Neural cell (in vitro differentiated cells): ENCODE data around the gene NEBL. TPM values are rescaled to one million over a fixed set of nuclear protein-coding genes. Genes with fewer than 3 reads are reported as not detected.

Source experiments
- H2AFZ ChIP-seq: fragments of 200-600, 300-800 bp; sonication (generic), shearing (Covaris generic); 2 replicates; pipeline ENCODE4 v1.6.0; 2014; ENCODE audit warnings: low read depth, mild to moderate bottlenecking, antibody characterized with exemption, low read length, moderate library complexity
- H3F3A ChIP-seq: fragments of 200-600 bp; shearing (Covaris generic); 2 replicates; pipeline ENCODE4 v1.6.1; 2016; ENCODE audit warnings: mild to moderate bottlenecking, moderate library complexity, mixed read lengths, antibody characterized with exemption, low read length; ENCODE audit not compliant: insufficient read depth, poor library complexity, severe bottlenecking
- H3K27ac ChIP-seq: fragments of 200-600, 300-800 bp; sonication (generic), shearing (Covaris generic); 2 replicates; pipeline ENCODE4 v1.5.1; 2014; ENCODE audit warnings: mild to moderate bottlenecking, low read length, moderate library complexity
- H3K27me3 ChIP-seq: fragments of 300-800, 200-600 bp; sonication (generic), shearing (Covaris generic); 2 replicates; pipeline ENCODE4 v1.6.0; 2014; ENCODE audit warnings: mild to moderate bottlenecking, low read depth, low read length, moderate library complexity; ENCODE audit not compliant: insufficient read depth
- H3K36me3 ChIP-seq: fragments of 300-800, 200-600 bp; sonication (generic), shearing (Covaris generic); 2 replicates; pipeline ENCODE4 v1.5.1; 2014; ENCODE audit warnings: mild to moderate bottlenecking, antibody characterized with exemption, low read length, moderate library complexity; ENCODE audit not compliant: insufficient read depth
- H3K4me2 ChIP-seq: fragments of 300-800, 200-600 bp; sonication (generic), shearing (Covaris generic); 2 replicates; pipeline ENCODE4 v1.6.0; 2014; ENCODE audit warnings: mild to moderate bottlenecking, low read length
- H3K4me3 ChIP-seq: fragments of 300-800, 200-600 bp; sonication (generic), shearing (Covaris generic); 2 replicates; pipeline ENCODE4 v1.5.1; 2014; ENCODE audit warnings: mild to moderate bottlenecking, low read length, moderate library complexity
- H3K79me2 ChIP-seq: fragments of 200-600 bp; shearing (Covaris generic); replicated peaks from 2 replicates; pipeline ENCODE4 v1.6.0; 2014; ENCODE audit warnings: mild to moderate bottlenecking, low read length, moderate library complexity; ENCODE audit not compliant: insufficient read depth
- H3K9ac ChIP-seq: fragments of 300-800, 200-600 bp; sonication (generic), shearing (Covaris generic); 2 replicates; pipeline ENCODE4 v1.6.1; 2016; ENCODE audit warnings: mild to moderate bottlenecking, low read length, mixed read lengths
- H3K9me2 ChIP-seq: fragments of 200-600 bp; shearing (Covaris generic); 2 replicates; pipeline ENCODE4 v1.6.1; 2016; ENCODE audit warnings: mild to moderate bottlenecking, low read length, mixed read lengths; ENCODE audit not compliant: insufficient read depth
- H3K9me3 ChIP-seq: fragments of 200-600, 300-800 bp; sonication (generic), shearing (Covaris generic); 2 replicates; pipeline ENCODE4 v1.6.1; 2016; ENCODE audit warnings: mild to moderate bottlenecking, mixed run types, low read length, moderate library complexity, mixed read lengths
- H4K20me1 ChIP-seq: fragments of 200-600 bp; shearing (Covaris generic); 2 replicates; pipeline ENCODE4 v1.6.1; 2016; ENCODE audit warnings: mild to moderate bottlenecking, mixed run types; ENCODE audit not compliant: insufficient read depth
- EP300 ChIP-seq: fragments of 450-650 bp; conservative IDR thresholded peaks from 2 replicates; pipeline ENCODE4 v1.6.1; 2014; ENCODE audit warnings: antibody characterized with exemption, mild to moderate bottlenecking, moderate library complexity; ENCODE audit not compliant: poor library complexity, severe bottlenecking
- EZH2 ChIP-seq: fragments of 200-600, 300-800 bp; shearing (Covaris generic), sonication (generic); IDR thresholded peaks from 2 replicates; pipeline ENCODE4 v1.6.1; 2014; ENCODE audit warnings: antibody characterized with exemption, low read length, borderline replicate concordance, mild to moderate bottlenecking; ENCODE audit not compliant: insufficient read depth, poor library complexity, severe bottlenecking
- MXI1 ChIP-seq: fragments of 450-650 bp; conservative IDR thresholded peaks from 2 replicates; pipeline ENCODE4 v1.6.1; 2014; ENCODE audit warnings: antibody characterized with exemption, mild to moderate bottlenecking; ENCODE audit not compliant: poor library complexity, severe bottlenecking
- POLR2AphosphoS5 ChIP-seq: IDR thresholded peaks from 2 replicates; pipeline ENCODE4 v1.6.1; 2012
- RAD21 ChIP-seq: fragments of 450-650 bp; conservative IDR thresholded peaks from 2 replicates; pipeline ENCODE4 v1.6.1; 2014; ENCODE audit warnings: antibody characterized with exemption, mild to moderate bottlenecking, moderate library complexity
- SMC3 ChIP-seq: fragments of 450-650 bp; conservative IDR thresholded peaks from 2 replicates; pipeline ENCODE4 v1.6.1; 2014; ENCODE audit warnings: antibody characterized with exemption, mild to moderate bottlenecking, moderate library complexity; ENCODE audit not compliant: poor library complexity
- TAF1 ChIP-seq: IDR thresholded peaks from 2 replicates; pipeline ENCODE4 v1.6.1; 2012; ENCODE audit warnings: low read depth
- polyA plus RNA-seq: library from polyadenylated mRNA; depleted of rRNA; stranded (reverse); fragments of >200 nt; gene quantifications from 2 replicates; pipeline ENCODE4 v1.2.3, GENCODE V29; 2014
- TF ChIP-seq, protein P1 (sequence below): fragments of 450-650 bp; IDR thresholded peaks from 2 replicates; pipeline ENCODE4 v1.5.1; 2014; ENCODE audit warnings: antibody characterized with exemption, mild to moderate bottlenecking, moderate library complexity; ENCODE audit not compliant: poor library complexity, severe bottlenecking
- TF ChIP-seq, protein P2 (sequence below): IDR thresholded peaks from 2 replicates; pipeline ENCODE4 v1.6.1; 2012; ENCODE audit warnings: borderline replicate concordance

The NEBL gene
- polyA plus RNA-seq, 1 donor from 2014 or later = 16.3 TPM

DNA sequence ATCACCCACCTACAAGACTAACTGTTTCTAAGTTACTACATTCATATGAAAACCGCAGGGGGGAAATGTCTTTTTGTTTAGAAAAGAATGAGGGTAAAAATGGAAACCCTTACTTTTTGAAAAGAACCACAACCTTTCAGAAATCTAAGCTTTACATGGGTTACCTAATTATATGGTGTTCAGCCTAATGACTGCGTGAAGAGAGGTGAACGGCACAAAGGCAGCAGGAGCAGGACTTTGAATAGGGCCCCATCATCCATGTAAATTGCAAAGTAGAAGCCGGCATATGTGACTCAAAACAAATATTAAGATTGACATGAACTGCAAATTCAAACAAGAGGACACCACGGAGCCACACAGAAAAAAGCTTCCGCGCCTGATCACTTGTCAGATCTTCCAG is 25.1 kb downstream of the NEBL start:
- Histone ChIP-seq H3K27me3 (no peaks in the 10 kb centered on the region), H3K9me3 (no peaks in the 10 kb centered on the region), H4K20me1 (no peaks in the 10 kb centered on the region), H2AFZ (no peak overlapping the region), H3K4me2 (no peak overlapping the region), H3K36me3 (no peaks in the 10 kb centered on the region), H3K4me3 (no peak overlapping the region), H3F3A (no peaks in the 10 kb centered on the region), H3K79me2 (no peaks in the 10 kb centered on the region), H3K9ac (no peak overlapping the region), H3K9me2 (no peaks in the 10 kb centered on the region), H3K27ac (no peak overlapping the region)
- TF ChIP-seq, protein P1, sequence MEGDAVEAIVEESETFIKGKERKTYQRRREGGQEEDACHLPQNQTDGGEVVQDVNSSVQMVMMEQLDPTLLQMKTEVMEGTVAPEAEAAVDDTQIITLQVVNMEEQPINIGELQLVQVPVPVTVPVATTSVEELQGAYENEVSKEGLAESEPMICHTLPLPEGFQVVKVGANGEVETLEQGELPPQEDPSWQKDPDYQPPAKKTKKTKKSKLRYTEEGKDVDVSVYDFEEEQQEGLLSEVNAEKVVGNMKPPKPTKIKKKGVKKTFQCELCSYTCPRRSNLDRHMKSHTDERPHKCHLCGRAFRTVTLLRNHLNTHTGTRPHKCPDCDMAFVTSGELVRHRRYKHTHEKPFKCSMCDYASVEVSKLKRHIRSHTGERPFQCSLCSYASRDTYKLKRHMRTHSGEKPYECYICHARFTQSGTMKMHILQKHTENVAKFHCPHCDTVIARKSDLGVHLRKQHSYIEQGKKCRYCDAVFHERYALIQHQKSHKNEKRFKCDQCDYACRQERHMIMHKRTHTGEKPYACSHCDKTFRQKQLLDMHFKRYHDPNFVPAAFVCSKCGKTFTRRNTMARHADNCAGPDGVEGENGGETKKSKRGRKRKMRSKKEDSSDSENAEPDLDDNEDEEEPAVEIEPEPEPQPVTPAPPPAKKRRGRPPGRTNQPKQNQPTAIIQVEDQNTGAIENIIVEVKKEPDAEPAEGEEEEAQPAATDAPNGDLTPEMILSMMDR = no peak
- no peak for TF ChIP-seq EZH2
- no peak for TF ChIP-seq MXI1
- TF ChIP-seq RAD21 = no peak
- TF ChIP-seq SMC3 = no peak
- TF ChIP-seq POLR2AphosphoS5 = no peak
- no peak for TF ChIP-seq EP300
- TF ChIP-seq TAF1 = no peak
- TF ChIP-seq, protein P2, sequence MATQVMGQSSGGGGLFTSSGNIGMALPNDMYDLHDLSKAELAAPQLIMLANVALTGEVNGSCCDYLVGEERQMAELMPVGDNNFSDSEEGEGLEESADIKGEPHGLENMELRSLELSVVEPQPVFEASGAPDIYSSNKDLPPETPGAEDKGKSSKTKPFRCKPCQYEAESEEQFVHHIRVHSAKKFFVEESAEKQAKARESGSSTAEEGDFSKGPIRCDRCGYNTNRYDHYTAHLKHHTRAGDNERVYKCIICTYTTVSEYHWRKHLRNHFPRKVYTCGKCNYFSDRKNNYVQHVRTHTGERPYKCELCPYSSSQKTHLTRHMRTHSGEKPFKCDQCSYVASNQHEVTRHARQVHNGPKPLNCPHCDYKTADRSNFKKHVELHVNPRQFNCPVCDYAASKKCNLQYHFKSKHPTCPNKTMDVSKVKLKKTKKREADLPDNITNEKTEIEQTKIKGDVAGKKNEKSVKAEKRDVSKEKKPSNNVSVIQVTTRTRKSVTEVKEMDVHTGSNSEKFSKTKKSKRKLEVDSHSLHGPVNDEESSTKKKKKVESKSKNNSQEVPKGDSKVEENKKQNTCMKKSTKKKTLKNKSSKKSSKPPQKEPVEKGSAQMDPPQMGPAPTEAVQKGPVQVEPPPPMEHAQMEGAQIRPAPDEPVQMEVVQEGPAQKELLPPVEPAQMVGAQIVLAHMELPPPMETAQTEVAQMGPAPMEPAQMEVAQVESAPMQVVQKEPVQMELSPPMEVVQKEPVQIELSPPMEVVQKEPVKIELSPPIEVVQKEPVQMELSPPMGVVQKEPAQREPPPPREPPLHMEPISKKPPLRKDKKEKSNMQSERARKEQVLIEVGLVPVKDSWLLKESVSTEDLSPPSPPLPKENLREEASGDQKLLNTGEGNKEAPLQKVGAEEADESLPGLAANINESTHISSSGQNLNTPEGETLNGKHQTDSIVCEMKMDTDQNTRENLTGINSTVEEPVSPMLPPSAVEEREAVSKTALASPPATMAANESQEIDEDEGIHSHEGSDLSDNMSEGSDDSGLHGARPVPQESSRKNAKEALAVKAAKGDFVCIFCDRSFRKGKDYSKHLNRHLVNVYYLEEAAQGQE = no peak

DNA sequence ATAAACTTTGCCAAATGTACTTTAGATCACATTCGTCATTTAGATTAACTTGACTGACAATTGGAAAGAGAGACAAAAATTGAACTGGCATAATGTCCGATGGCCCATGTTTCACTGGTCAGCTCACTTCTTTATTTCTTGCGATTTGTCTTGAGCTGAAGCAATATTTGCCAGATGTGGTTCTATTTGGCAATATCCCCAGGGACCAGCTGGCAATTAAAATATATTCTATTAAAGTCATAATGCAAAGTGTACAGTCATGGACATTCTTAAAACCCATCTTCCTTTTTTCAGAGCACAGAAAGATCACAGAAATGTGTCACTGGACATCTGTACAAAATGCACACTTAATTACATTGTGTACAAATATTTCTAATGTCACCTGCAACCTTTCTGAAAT is 26.3 kb downstream of the NEBL start:
- no peak overlapping the region for H3K4me3 ChIP-seq
- H4K20me1 ChIP-seq = no peaks in the 10 kb centered on the region
- TF ChIP-seq EP300 (no peak), MXI1 (no peak), EZH2 (no peak), TAF1 (no peak), POLR2AphosphoS5 (no peak), RAD21 (no peak), SMC3 (no peak)
- TF ChIP-seq, protein P2 = no peak
- TF ChIP-seq, protein P1 = no peak
- H3K79me2 ChIP-seq = no peaks in the 10 kb centered on the region
- no peaks in the 10 kb centered on the region for H3K36me3 ChIP-seq
- H2AFZ ChIP-seq = no peak overlapping the region
- no peak overlapping the region for H3K27ac ChIP-seq
- no peaks in the 10 kb centered on the region for H3K9me3 ChIP-seq
- H3K9ac ChIP-seq = no peak overlapping the region
- no peaks in the 10 kb centered on the region for H3F3A ChIP-seq
- no peak overlapping the region for H3K4me2 ChIP-seq
- no peaks in the 10 kb centered on the region for H3K27me3 ChIP-seq
- H3K9me2 ChIP-seq = no peaks in the 10 kb centered on the region
